Esophagus muscularis mucosa (tissue), 3 donors: ENCODE data around the gene AGXT2.

Experiments used
- CTCF ChIP-seq, 3 experiments: fragments of 200-600 bp in 2 of 3; fragments of 450-650 bp in 1 of 3; sonication (generic) in 2 of 3; IDR thresholded peaks; one replicate each; pipeline ENCODE4 v1.5.1; 2017 to 2019; ENCODE audit warnings: antibody characterized with exemption in 3 of 3, mild to moderate bottlenecking in 2 of 3, moderate library complexity in 1 of 3
- POLR2AphosphoS5 ChIP-seq, 2 donors: sonication (generic); formaldehyde crosslinking; IDR thresholded peaks; one replicate each; pipeline ENCODE4 v1.6.1; 2017; ENCODE audit warnings: antibody characterized with exemption in 2 of 2

- TF ChIP-seq CTCF (IDR thresholded peaks at IDR 0.05) (no peak), POLR2AphosphoS5 (IDR thresholded peaks at IDR 0.05) (no peak)
Measured at GRCh38 chr5:35096216-35096615, 48.5 kb upstream of the AGXT2 start.
